KMS-11 (cell line): Measurements from ENCODE around the gene C3orf70.

Experiments used
- H2AFZ ChIP-seq: fragments of 200-600 bp; sonication (generic); 2 replicates; pipeline ENCODE4 v1.6.1; 2016; ENCODE audit warnings: antibody characterized with exemption, mixed run types, low read depth
- H3K27ac ChIP-seq: fragments of 200-600 bp; sonication (generic); 2 replicates; pipeline ENCODE4 v1.6.1; 2016; ENCODE audit warnings: mild to moderate bottlenecking, mixed run types
- H3K27me3 ChIP-seq: fragments of 200-600 bp; sonication (generic); 2 replicates; pipeline ENCODE4 v1.6.1; 2017; ENCODE audit warnings: mild to moderate bottlenecking, low read depth, mixed run types, moderate library complexity; ENCODE audit not compliant: insufficient read depth
- H3K36me3 ChIP-seq: fragments of 200-600 bp; sonication (generic); 2 replicates; pipeline ENCODE4 v1.6.1; 2017; ENCODE audit warnings: mild to moderate bottlenecking, mixed run types; ENCODE audit not compliant: insufficient read depth
- H3K4me1 ChIP-seq: fragments of 200-600 bp; sonication (generic); 2 replicates; pipeline ENCODE4 v1.6.1; 2016; ENCODE audit warnings: mild to moderate bottlenecking, low read depth, mixed run types; ENCODE audit not compliant: poor library complexity, severe bottlenecking
- H3K4me2 ChIP-seq: fragments of 200-600 bp; sonication (generic); 2 replicates; pipeline ENCODE4 v1.7.0; 2016; ENCODE audit warnings: mild to moderate bottlenecking, mixed run types
- H3K4me3 ChIP-seq: fragments of 200-600 bp; sonication (generic); IDR thresholded peaks from 2 replicates; pipeline ENCODE4 v1.6.1; 2017; ENCODE audit warnings: low read depth, low read length, mixed read lengths; ENCODE audit not compliant: insufficient read depth
- H3K79me2 ChIP-seq: fragments of 200-600 bp; sonication (generic); 2 replicates; pipeline ENCODE4 v1.6.1; 2016; ENCODE audit warnings: low read depth, mixed run types; ENCODE audit not compliant: insufficient read depth
- H3K9ac ChIP-seq: fragments of 200-600 bp; sonication (generic); 2 replicates; pipeline ENCODE4 v1.6.1; 2016; ENCODE audit warnings: mild to moderate bottlenecking, mixed run types
- H4K20me1 ChIP-seq: fragments of 200-600 bp; sonication (generic); 2 replicates; pipeline ENCODE4 v1.6.1; 2016; ENCODE audit warnings: mild to moderate bottlenecking, mixed run types; ENCODE audit not compliant: insufficient read depth
- TF ChIP-seq, protein P1 (sequence below): fragments of 200-600 bp; sonication (generic); conservative IDR thresholded peaks from 2 replicates; pipeline ENCODE4 v1.6.1; 2017; ENCODE audit warnings: low read depth, mild to moderate bottlenecking, antibody characterized with exemption, low read length, moderate library complexity, mixed read lengths

The C3orf70 gene

GRCh38 chr3:185137821-185138220 lies 15.0 kb downstream of the C3orf70 start:
- Histone ChIP-seq H3K4me3 (no peak overlapping the region), H3K36me3 (no peaks in the 10 kb centered on the region)
- TF ChIP-seq, protein P1, sequence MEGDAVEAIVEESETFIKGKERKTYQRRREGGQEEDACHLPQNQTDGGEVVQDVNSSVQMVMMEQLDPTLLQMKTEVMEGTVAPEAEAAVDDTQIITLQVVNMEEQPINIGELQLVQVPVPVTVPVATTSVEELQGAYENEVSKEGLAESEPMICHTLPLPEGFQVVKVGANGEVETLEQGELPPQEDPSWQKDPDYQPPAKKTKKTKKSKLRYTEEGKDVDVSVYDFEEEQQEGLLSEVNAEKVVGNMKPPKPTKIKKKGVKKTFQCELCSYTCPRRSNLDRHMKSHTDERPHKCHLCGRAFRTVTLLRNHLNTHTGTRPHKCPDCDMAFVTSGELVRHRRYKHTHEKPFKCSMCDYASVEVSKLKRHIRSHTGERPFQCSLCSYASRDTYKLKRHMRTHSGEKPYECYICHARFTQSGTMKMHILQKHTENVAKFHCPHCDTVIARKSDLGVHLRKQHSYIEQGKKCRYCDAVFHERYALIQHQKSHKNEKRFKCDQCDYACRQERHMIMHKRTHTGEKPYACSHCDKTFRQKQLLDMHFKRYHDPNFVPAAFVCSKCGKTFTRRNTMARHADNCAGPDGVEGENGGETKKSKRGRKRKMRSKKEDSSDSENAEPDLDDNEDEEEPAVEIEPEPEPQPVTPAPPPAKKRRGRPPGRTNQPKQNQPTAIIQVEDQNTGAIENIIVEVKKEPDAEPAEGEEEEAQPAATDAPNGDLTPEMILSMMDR = no peak

GRCh38 chr3:185134509-185134908 lies 18.4 kb downstream of the C3orf70 start:
- Histone ChIP-seq H3K4me2 (no peak overlapping the region), H3K27me3 (no peaks in the 10 kb centered on the region), H2AFZ (no peak overlapping the region), H3K27ac (no peak overlapping the region), H4K20me1 (no peaks in the 10 kb centered on the region), H3K9ac (no peak overlapping the region), H3K4me3 (no peak overlapping the region), H3K79me2 (no peaks in the 10 kb centered on the region), H3K36me3 (no peaks in the 10 kb centered on the region), H3K4me1 (no peaks in the 10 kb centered on the region)
- TF ChIP-seq, protein P1 = no peak

More at GRCh38 chr3:185137821-185138220, 15.0 kb downstream of the C3orf70 start:
- Histone ChIP-seq H4K20me1 (no peaks in the 10 kb centered on the region), H3K27ac (no peak overlapping the region), H3K27me3 (no peaks in the 10 kb centered on the region), H3K9ac (no peak overlapping the region), H2AFZ (no peak overlapping the region), H3K4me2 (no peak overlapping the region), H3K4me1 (no peaks in the 10 kb centered on the region), H3K79me2 (no peaks in the 10 kb centered on the region)

GRCh38 chr3:185131602-185132256 lies 21.1 kb downstream of the C3orf70 start:
- Histone ChIP-seq H3K27ac (no peak overlapping the region), H3K4me2 (no peak overlapping the region), H3K79me2 (no peaks in the 10 kb centered on the region), H3K36me3 (no peaks in the 10 kb centered on the region), H3K4me1 (no peaks in the 10 kb centered on the region), H3K9ac (no peak overlapping the region), H4K20me1 (no peaks in the 10 kb centered on the region), H2AFZ (no peak overlapping the region), H3K27me3 (no peaks in the 10 kb centered on the region), H3K4me3 (no peak overlapping the region)
- TF ChIP-seq, protein P1 = no peak

DNA sequence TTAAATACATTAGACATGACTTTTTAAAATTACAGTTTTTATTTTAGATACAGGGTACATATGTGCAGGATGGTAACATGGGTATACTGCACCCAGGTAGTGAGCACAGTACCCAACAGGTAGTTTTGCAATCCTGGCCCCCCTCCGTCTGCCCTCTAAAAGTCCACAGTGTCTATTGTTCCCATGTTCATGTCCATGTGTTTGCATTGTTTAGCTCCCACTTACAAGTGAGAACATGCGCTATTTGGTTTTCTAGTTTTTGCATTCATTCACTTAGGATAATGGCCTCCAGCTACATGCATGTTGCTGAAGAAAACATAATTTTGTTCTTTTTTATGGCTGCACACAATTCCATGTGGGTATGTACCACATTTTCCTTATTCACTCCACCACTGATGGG lies 23.8 kb downstream of the C3orf70 start:
- H3K36me3 ChIP-seq = no peaks in the 10 kb centered on the region
- no peaks in the 10 kb centered on the region for H3K4me1 ChIP-seq
- H4K20me1 ChIP-seq = no peaks in the 10 kb centered on the region
- H3K4me3 ChIP-seq = no peak overlapping the region
- TF ChIP-seq, protein P1 = no peak
- no peak overlapping the region for H2AFZ ChIP-seq
- no peaks in the 10 kb centered on the region for H3K79me2 ChIP-seq
- H3K27me3 ChIP-seq = no peaks in the 10 kb centered on the region
- H3K27ac ChIP-seq = no peak overlapping the region
- no peak overlapping the region for H3K9ac ChIP-seq
- no peak overlapping the region for H3K4me2 ChIP-seq
